Neutrophil (primary cell): Measurements from ENCODE around the gene ESPN.

Experiments
- H3K27ac ChIP-seq: fragments of 200-600 bp; sonication (generic); 2 replicates; pipeline ENCODE4 v1.5.1; 2016; ENCODE audit warnings: mild to moderate bottlenecking, moderate library complexity
- H3K27me3 ChIP-seq: fragments of 200-600 bp; sonication (generic); 2 replicates; pipeline ENCODE4 v1.6.0; 2016; ENCODE audit warnings: mild to moderate bottlenecking
- H3K36me3 ChIP-seq: fragments of 200-600 bp; sonication (generic); 2 replicates; pipeline ENCODE4 v1.5.1; 2017
- H3K4me1 ChIP-seq, 2 experiments: fragments of 200-600 bp in 1 of 2; sonication (generic) in 1 of 2; 1 replicate in 1 of 2; 2 replicates in 1 of 2; pipeline versions ENCODE4 v1.5.1 to v1.6.1; 2013 to 2016; ENCODE audit warnings: low read depth in 1 of 2, low read length in 1 of 2, mild to moderate bottlenecking in 1 of 2, moderate library complexity in 1 of 2; ENCODE audit not compliant: control insufficient read depth in 1 of 2, insufficient read depth in 1 of 2
- H3K4me3 ChIP-seq, 2 experiments: fragments of 200-600 bp in 1 of 2; sonication (generic) in 1 of 2; 1 replicate in 1 of 2; 2 replicates in 1 of 2; pipeline ENCODE4 v1.5.1; 2013 to 2016; ENCODE audit warnings: low read depth in 1 of 2, low read length in 1 of 2, mild to moderate bottlenecking in 1 of 2, moderate library complexity in 1 of 2
- H3K9me3 ChIP-seq: fragments of 200-600 bp; sonication (generic); 2 replicates; pipeline ENCODE4 v1.5.1; 2016
- CTCF ChIP-seq: fragments of 200-600 bp; sonication (generic); IDR thresholded peaks from 2 replicates; pipeline ENCODE4 v1.5.1; 2016; ENCODE audit warnings: antibody characterized with exemption

Gene ESPN

DNA sequence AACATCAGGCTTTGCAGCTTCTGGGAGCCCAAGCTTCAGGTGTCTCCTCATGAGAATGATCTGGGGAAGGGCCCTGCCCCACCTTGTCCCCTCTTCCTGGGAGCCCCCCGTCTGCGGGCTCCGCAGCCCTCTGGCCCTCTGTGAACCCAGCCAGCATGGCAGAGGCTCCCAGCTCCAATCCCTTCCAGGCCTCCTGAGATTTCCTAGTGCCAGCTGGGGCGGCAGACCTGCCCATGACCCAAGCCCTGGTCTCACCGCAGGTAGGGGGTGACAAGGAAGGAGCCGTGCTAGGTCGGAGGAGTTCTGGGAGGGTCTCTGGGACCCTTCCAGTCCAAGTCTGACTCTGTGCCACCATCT, 59.2 kb downstream of the ESPN start:
- Histone ChIP-seq H3K27me3 (peaks cover 87% of the 10 kb centered on the region), H3K27ac (no peak overlapping the region), H3K36me3 (no peaks in the 10 kb centered on the region), H3K4me1 (no peaks in the 10 kb centered on the region), H3K4me3 (no peak overlapping the region), H3K9me3 (no peaks in the 10 kb centered on the region)
- no peak for TF ChIP-seq CTCF

GRCh38 chr1:6484826-6485167, 60.2 kb downstream of the ESPN start:
- H3K27me3 ChIP-seq, result peaks cover 95% of the 10 kb centered on the region
- no peaks in the 10 kb centered on the region for H3K36me3 ChIP-seq
- H3K4me1 ChIP-seq, result no peaks in the 10 kb centered on the region
- TF ChIP-seq CTCF, result no peak
- H3K4me3 ChIP-seq, result no peak overlapping the region
- H3K27ac ChIP-seq, result no peak overlapping the region
- H3K9me3 ChIP-seq, result no peaks in the 10 kb centered on the region

DNA sequence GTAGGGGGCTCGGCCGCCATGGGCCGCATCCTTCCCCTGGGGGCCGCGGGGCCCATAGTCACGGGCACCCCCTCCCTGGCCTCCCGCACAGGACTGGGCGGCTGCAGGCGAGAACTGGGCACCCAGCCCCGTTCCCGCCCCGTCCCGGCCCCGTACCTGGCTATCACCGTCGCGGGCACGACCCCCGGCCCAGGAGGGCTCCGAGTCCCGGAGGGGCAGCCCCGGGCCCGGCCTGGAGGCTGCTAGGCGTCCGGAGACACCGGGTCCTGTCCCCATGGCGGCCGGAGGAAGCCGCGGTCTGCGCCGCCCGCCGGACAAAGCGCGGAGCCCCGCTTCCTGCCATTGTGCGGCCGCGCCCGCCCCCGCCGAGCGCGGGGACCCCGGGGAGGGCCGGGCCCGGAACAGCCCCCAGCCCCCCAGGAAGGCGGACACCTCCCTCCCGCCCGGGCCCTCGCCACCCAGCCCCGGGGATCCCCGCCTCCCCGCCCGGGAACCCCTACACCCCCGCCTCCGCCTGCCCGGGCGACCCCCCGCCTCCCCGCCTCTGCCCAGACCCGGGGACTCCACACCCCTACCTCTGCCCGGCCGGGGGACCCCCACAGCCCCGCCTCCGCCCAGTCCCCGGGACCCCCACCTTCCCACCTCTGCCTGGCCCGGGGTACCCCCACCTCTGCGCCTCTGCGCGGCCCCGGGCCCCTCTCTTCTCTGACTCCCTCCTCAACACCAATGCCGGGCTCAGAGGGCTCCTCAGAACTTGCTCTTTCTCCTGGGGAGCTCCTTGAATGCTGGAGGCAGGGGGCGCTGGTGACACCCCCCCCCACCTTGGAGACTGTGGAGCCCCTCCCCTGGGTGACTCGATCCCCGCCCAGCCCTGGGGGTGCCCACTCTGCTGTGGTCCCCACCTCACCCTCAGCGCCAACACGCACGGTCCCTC, 60.9 kb downstream of the ESPN start:
- TF ChIP-seq CTCF, result no peak
- H3K27ac ChIP-seq, result no peak overlapping the region
- peaks cover 0 to 6% of the 10 kb centered on the region in 2 experiments for H3K4me1 ChIP-seq
- H3K36me3 ChIP-seq, result no peaks in the 10 kb centered on the region
- peaks cover 96% of the 10 kb centered on the region for H3K27me3 ChIP-seq
- H3K4me3 ChIP-seq, result no peak overlapping the region
- H3K9me3 ChIP-seq, result no peaks in the 10 kb centered on the region

DNA sequence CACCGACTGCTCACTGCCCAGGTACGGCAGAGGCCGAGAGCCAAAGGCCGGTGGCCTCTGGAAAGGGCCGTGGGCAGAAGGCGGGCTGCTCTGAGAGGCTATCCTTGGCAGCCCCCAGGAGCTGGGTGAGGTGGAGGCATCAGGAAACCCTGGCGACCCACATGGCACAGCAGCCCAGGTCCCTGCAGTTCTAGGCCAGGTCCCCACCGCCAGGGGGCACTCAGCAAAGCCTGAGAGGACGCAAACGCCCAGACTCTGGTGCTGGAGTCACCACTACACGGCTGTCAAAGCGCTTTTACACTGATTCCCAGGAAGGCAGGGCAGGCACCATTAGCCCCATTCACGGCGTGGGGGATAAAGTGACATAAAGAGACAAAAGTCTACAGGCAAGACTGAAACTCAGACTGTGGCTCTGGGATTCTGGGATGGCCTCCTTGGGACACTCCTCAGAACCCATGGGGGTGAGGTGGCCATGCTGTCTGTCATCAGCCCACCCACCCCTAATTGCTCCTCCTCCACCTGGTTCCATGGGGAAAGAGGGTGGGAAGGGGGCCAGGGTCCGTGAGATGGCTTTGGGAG, 61.9 kb downstream of the ESPN start:
- H3K36me3 ChIP-seq, result no peaks in the 10 kb centered on the region
- H3K9me3 ChIP-seq, result no peaks in the 10 kb centered on the region
- peaks cover 100% of the 10 kb centered on the region for H3K27me3 ChIP-seq
- H3K27ac ChIP-seq, result no peak overlapping the region
- H3K4me3 ChIP-seq, result no peak overlapping the region
- H3K4me1 ChIP-seq, result peaks cover 0 to 8% of the 10 kb centered on the region in 2 experiments
- peak; percentile 52 for TF ChIP-seq CTCF

DNA sequence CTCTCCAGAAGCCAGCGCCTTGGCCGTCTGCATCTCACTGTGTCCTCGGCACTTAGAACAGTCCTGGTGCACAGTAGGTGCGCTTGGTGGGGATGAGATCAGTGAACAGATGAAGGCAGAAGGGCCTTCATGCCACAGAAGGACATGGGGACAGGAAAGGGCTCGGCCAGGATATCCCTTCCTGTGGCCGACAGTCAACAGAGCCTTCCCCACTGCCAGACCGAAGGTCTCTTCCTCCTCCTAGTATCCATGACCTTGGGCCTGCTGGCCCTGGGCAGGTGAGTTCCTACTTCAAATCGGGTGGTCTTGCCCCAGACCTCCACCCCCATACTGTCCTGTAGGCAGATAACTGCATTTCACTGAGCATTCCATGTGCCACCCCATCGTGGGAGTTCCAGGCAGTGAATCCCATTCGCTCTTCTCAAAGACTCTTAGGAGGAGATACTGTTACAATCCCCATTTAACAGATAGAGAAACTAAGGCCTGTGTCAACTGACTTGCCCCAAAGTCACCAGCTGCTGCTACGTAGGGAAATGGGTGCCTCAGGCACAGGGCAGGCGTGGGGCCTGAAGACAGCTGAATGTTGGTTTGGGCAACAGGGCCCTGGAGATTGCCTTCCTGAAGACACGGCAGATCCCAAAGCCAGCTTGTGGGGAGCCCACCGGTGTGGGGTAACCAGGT, 63.4 kb downstream of the ESPN start:
- no peak overlapping the region for H3K4me3 ChIP-seq
- H3K36me3 ChIP-seq, result no peaks in the 10 kb centered on the region
- H3K4me1 ChIP-seq, result peaks cover 0 to 8% of the 10 kb centered on the region in 2 experiments
- no peak overlapping the region for H3K27ac ChIP-seq
- TF ChIP-seq CTCF, result no peak
- H3K9me3 ChIP-seq, result no peaks in the 10 kb centered on the region
- peaks cover 100% of the 10 kb centered on the region for H3K27me3 ChIP-seq
